Measurements from ENCODE around the gene UBE2K.
"Not testable (repeated sequence)": the region's sequence is repeated elsewhere in the genome, so short reads cannot be mapped to it uniquely, and the experiment has no call there.

UBE2K gene

DNA sequence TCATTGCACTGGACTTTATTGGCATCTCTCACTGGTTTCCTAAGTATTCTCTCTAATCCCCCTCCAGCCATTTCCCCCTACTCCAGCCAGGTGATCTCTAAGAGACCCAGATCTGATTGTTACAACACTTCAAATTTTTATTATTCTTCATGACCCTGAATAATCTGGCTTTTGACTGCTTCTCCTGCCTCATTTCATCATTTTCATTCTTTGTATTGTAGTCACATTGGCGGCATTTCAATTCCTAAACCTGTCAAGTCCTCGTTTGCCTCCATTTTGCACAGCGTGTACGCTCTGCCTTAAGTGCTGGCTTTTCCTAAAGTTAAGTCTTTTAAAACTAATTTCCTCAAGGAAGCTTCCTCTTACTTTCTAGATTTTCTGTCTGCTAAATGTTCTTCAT, 31.6 kb downstream of the UBE2K start:
- no peak for DNase-seq (ENCODE audit: low read depth in 2 of 2)

DNA sequence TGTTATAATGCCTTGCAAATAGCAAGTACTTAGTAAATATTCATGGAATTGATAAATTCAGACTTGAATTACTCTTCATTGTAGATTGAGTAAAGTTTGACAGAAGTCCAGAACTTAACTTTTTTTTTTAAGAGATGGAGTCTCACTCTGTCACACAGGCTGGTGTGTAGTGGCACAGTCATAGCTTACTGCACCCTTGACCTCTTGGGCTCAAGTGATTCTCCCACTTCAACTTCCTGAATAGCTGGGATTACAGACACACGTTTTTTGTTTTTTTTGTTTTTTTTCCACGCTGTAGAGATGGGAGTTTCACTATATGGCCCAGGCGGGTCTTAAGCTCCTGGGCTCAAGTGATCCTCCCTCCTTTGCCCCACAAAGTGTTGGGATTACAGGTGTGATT, 32.1 kb downstream of the UBE2K start:
- no peak for DNase-seq (ENCODE audit: low read depth in 2 of 2)

DNA sequence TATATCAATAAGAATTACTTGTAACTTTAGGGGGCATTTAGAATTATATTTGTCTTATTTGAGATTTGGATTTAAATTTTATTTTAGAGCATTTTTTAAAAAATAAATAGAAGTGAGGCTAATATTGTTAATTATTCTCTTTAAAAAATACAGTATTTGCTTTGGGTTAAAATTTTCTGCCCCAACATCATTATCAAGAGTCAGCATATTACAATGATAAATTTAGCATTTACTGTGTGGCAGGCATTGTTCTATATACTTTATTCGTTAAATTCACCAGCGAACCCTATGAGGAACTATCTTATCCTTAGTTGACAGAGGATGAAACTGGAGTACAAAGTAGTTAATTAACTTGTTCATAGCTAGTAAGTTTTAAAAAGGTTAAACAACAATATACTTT, 34.0 kb downstream of the UBE2K start:
- DNase-seq (ENCODE audit: low read depth in 2 of 2): no peak

DNA sequence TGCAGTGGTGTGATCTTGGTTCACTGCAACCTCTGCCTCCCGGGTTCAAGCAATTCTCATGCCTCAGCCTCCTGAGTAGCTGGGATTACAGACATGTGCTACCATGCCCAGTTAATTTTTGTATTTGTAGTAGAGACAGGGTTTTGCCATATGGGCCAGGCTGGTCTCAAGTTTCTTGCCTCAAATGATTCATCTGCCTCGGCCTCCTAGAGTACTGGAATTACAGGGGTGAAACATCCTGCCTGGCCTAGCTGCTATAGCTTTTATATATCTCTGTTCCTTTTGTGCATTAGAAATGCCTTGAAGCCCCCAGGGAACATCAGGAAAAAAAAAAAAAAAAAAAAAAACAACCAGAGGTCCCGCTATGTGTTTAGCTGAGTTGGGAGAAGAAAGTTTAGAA, 34.8 kb downstream of the UBE2K start:
- no peak for DNase-seq (ENCODE audit: low read depth in 2 of 2)

DNA sequence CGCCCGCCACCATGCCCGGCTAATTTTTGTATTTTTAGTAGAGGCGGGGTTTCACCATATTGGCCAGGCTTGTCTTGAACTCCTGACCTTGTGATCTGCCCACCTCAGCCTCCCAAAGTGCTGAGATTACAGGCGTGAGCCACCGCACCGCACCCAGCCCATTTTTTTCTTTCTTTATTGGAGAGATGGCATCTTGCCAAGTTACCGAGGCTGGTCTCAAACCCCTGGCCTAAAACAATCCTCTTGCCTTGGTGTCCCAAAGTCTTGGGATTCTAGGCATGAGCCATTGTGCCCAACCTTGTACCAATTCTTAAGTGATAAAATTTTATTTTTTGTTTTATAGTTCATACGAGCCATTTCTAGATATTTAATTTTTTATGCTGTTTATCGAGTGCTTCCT, 41.7 kb downstream of the UBE2K start:
- DNase-seq (ENCODE audit: low read depth in 2 of 2): not testable (repeated sequence)

DNA sequence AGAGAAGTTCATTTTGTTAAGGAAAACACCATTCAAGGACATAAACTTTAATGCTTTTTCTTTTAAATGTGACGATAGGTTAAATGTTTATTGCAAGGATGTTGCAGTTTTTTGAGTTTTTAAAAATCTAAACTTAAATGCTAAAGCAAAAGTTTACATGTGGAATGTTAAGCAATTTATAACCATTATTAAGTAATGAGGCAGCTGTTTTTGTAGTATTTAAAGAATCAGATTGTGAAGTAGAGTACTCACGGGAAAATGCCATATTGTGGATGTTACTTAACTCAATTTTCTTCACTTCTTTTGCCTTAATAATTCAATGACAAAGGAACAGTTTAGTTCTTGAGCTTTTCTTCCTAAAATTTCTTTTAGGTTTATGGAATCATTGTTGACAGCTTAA, 43.5 kb downstream of the UBE2K start:
- DNase-seq (ENCODE audit: low read depth in 2 of 2): no peak

DNA sequence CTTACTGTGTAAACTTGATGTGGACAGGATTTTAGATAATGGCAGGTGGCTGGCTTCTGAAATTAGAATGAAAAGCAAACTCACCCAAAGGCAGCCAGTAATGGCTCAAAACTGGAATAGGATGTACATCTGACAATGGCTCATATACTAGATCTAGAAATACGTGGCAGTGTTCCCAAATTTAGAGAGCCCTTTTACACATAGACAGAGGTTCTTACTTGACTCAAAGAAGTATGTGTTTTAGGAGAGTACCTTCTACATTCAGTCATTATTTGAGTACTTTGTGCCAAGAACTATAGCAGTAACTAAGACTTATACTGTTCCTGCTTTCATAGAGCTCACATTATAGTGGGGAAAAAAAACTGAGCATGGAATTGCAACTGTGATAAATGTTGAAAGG, 48.0 kb downstream of the UBE2K start:
- no peak for DNase-seq (ENCODE audit: low read depth in 2 of 2)

DNA sequence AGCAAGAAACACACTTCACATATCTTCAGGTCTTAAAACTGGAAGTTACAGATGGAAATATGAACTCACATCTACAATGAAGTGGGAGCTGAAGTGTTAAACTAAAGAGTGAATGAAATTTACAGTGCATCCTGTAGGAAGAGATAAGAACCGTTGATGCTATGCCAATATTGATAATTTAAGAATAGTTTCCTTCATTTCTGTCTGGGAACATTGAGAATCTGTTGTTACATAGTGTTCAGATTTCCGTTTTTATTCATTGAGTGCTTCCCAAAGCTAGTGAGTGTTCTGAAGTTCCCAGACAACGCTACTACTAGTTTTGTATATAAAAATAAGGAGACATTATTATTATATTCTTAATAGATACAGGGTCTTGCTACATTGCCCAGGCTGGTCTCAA, 52.3 kb downstream of the UBE2K start:
- no peak for DNase-seq (ENCODE audit: low read depth in 2 of 2)

DNA sequence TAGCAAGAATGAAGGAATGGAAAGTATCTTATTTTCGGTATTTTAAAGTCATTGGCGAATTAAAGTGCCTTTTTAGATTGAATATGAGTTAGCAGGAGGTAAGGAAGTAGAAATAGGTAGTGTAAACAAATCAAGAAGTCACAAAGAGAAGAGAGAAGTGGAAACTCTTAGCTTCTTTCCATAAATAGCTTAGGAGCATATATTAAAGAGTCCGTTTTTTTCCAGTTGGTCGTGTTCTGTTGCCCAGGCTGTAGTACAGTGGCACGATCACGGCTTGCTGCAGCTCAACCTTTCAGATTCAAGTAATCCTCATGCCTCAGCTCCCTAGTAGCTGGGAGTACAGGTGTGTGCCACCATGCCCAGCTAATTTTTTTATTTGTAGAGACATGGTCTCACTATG, 56.4 kb downstream of the UBE2K start:
- no peak for DNase-seq (ENCODE audit: low read depth in 2 of 2)

DNA sequence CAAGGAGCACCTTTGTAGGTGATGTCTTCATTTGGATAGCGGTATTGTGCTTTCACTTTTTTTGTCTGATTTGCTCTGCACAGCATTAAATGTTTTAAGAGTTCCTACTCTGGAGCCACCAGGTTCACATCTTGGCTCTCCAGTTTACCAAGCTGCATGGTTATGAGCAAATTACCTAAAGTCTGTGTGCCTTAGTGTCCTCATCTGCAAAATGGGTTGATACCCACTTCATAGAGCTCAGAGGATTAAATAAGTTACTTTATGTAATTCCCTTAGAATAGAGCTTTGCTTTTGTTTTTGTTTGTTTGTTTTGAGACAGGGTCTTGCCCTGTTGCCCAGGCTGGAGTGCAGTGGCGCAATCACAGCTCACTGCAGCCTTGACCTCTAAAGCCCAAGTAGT, 58.2 kb downstream of the UBE2K start:
- no peak for DNase-seq (ENCODE audit: low read depth in 2 of 2)

DNA sequence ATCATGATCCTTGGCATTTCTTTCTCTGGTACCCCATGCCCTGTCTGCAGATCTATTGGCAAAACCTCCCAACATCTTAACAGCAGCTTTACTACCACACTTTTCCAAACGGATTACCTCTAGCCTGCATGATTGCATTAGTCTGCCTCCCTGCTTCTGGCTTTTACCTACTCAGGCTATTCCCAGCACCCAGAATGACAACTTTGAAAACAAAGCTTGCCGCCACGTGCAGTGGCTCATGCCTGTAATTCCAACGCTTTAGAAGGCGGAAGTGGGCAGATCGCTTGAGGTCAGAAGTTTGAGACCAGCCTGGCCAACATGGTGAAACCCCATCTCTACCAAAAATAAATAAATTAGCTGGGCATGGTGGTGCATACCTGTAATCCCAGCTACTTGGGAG, 60.2 kb downstream of the UBE2K start:
- no peak for DNase-seq (ENCODE audit: low read depth in 2 of 2)

DNA sequence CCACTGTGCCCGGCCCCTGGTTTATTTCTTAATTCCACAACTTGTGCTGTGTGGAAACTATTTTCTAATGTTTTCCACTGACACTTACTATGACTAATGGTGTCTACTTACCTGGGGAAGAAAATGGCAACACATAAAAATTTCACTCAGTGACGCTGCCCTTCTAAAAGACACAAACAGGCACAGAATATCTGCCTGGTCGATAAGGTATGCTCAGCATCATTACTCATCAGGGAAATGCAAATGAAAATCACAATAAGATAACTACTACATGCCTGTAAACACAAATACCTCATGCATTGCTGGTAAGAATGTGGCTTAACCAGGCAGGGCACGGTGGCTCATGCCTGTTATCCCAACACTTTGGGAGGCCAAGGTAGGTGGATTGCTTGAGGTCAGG, 61.6 kb downstream of the UBE2K start:
- DNase-seq (ENCODE audit: low read depth in 2 of 2): no peak

DNA sequence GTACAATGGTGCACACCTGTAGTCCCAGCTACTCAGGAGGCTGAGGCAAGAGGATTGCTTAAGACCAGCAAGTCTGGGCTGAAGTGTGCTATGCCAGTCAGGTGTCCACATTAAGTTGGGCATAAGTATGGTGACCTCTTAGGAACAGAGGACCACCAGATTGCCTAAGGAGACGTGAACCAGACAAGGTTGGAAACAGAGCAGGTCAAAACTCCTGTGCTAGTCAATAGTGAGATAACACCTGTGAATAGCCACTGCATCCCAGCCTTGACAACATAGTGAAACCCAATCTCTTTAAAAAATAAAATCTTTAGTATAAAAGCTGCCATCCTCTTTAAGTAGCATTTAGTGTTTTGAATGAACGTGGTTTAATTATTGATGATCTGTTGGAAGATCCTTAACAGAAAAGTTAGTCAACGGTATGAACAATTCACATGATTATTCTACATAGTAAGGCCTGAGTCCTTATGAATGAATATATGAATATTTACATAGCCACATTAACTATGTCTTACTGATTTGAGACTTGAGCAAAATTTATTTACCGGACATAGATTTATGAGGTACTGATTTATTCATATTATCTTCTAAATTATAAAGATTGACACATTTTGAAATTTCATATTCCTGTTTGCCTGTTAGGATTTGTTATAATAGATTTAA, 63.2 kb downstream of the UBE2K start:
- DNase-seq (ENCODE audit: low read depth in 2 of 2): no peak

DNA sequence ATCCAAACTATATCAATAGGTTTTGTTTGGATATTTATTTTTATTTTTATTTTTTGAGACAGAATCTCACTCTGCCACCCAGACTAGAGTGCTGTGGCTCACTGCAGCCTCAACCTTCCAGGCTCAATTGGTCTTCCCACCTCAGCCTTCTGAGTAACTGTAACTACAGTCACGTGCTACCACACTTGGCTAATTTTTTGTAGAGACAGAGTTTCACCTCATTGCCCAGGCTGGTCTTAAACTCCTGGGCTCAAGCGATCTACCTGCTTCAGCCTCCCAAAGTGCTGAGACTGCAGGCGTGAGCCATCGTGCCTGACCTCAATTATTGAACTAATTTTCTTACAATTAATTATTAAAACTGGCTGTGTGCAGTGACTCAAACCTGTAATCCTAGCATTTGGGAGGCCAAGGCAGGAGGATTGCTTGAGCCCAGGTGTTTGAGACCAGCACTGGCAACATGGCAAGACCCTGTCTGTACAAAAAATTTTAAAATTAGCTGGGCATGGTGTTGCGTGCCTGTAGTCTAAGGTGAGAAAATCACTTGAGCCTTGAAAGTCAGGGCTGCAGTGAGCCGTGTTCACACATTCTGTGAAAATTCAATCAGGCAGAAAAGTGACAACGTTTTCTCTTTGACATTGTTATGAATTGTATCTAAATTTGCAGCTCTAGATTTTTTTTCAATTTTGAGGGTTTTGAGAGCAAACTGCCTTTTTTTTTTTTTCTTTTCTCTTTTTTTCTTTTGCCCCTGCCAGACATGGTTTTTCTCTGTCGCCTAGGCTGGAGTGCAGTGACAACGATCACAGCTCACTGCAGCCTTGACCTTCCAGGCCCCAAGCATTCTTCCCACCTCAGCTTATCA, 66.0 kb downstream of the UBE2K start:
- no peak for DNase-seq (ENCODE audit: low read depth in 2 of 2)

DNA sequence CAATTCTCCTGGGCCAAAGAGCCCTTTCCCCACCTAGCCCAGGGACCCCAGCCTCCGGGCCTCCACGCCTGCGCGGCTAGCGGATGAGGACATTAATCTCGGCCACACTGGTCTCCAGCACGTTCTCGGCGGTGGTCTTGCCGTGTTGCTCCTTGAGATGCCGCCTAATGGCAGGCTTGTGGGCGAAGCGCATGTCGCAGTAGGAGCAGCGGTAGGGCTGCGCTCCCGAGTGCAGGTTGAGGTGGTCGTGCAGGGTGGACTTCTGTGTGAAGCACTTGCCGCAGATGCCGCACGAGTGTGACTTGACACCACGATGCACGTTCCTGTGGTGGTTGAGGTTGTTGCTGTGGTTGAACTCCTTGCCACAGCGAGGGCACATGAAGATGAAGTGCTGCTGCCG, 72.1 kb downstream of the UBE2K start:
- no peak for DNase-seq (ENCODE audit: low read depth in 2 of 2)

DNA sequence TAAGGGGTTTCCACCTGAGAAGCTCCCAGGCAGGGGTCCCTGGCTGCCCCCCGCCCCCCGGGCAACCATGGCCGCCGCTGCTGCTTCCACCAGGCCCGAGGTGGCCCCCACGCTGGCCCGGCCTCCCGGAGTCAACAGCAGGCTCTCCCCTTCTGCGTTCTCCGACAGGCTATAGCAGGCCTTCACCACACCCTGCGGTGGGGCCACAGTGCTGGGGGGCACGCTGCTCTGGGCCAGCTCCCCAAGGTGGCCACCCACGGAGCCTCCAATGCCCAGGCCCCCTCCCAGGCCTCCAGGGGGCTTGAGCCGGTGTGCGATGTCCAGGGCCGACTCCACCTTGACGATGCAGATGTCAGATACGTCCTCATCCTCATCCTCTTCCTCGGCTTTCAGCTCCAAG, 72.5 kb downstream of the UBE2K start:
- no peak for DNase-seq (ENCODE audit: low read depth in 2 of 2)

DNA sequence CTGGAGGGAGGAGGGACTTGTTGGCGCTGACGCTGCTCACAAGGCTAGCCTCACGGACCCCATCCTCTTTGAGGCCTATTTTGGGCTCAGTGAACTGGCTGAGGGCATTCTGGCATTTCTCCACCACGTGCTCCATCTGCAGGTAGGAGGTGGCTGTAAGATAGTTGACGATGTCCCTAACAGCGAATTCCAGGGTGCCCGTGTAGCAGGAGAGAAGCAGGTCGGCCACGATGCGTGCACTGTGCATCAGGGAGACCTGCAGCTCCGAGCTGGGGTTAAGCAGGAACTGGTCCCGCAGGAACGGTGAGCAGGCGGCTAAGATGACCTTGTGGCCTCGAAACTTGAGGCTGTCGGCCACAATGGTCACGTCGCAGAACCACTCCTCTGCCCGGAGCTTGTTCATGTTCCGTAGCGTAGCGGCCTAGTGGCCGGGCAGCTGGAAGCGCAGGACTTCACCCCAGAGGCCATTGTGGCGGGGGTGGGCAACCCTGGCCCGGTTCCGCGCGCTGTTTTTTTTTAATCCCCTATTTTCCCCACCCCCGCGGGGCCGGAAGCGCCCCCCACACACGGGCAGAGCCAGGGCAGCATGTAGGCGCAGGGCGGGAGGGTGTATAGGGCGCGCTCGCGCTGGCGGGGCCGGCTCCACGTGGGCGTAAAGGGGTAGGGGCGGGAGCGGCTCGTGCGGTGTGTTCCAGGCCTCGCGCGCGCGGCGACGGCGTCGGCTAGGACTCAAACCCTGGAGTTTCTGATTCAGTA, 73.2 kb downstream of the UBE2K start:
- DNase-seq (ENCODE audit: low read depth in 2 of 2): no peak

DNA sequence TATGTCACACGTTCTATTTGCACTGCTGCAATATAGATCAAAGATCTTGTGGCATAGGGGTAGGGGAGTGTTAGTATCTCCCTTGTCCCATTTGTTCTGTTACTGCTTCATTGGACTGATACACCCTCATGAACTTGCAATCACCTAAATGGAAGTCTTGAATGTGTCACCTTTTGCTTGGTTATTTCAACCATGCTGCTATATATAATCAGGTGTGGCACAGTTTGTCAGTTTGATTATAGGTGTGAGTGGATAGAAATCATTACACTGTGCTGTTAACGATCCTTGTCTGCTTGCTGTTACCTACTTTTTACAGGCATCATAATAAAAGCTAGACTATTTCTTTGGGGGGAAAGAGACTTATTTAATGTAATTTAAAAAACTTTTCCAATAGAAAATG, 84.1 kb downstream of the UBE2K start:
- not testable (repeated sequence) for DNase-seq (ENCODE audit: low read depth in 2 of 2)

DNA sequence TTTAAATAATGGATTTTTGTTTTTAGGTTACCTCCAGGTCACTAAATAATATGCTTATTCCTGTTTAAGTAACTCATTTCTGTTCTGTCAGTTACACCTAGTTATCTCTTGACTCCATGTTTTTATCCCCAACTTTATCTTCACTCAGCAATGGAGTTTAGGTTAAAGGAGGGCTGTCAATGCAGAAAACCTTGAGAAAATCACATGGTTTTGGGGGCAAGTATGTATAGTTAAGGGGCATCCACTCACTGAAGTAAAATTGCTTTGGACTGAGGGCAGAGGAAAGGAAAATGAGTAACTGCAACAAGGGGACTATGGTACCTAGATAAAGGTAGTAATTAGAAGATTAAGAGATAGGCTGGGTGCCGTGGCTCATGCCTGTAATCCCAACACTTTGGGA, 87.1 kb downstream of the UBE2K start:
- DNase-seq (ENCODE audit: low read depth in 2 of 2): no peak

DNA sequence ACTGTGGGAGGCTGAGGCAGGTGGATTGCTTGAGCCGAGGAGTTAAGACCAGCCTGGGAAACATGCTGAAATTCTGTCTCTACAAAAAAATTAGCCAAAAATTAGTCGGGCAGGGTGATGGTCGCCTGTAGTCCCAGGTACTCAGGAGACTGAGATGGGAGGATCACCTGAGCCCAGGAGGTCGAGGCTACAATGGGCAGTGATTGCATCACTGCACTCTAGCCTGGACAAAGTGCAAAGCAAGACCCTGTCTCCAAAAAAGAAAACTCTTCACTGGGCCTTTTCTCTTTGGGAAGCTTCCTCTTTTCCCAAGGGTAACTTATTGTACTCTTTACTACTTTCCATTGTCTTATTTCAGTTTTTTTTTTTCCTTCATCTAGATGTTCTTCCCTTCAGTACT, 88.9 kb downstream of the UBE2K start:
- no peak for DNase-seq (ENCODE audit: low read depth in 2 of 2)

DNA sequence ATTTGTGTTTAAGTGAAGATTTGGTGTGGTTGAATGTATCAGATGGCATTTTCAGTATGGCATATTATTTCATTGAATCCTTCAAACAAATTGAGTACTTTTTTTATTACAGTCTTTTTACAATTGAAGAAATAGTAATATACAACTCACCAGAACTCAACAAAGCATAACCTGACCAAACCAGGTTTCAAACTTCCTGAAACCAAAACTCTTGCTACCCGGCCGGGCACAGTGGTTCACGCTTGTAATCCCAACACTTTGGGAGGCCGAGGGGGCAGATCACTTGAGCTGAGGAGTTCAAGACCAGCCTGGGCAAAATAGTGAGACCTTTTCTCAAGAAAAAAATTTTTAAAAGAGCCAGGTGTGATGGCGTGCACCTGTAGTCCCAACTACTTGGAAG, 94.2 kb downstream of the UBE2K start:
- no peak for DNase-seq (ENCODE audit: low read depth in 2 of 2)

DNA sequence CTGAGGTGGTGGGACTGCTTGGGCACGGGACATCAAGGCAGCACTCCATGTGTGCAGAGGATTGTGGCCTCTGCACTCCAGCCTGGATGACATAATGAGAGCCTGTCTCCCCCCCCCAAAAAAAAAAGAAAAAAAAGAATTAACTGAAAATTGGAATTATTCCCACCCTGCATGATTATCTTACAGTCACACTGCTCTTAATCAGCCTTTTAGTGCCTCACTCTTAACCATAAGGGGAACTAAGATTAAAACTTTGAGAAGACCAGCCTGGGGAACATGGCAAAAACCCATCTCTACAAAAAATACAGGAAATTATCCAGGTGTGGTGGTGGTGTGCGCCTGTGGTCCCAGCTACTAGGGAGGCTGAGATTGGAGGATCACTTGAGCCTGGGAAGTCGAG, 94.6 kb downstream of the UBE2K start:
- DNase-seq (ENCODE audit: low read depth in 2 of 2): no peak

DNA sequence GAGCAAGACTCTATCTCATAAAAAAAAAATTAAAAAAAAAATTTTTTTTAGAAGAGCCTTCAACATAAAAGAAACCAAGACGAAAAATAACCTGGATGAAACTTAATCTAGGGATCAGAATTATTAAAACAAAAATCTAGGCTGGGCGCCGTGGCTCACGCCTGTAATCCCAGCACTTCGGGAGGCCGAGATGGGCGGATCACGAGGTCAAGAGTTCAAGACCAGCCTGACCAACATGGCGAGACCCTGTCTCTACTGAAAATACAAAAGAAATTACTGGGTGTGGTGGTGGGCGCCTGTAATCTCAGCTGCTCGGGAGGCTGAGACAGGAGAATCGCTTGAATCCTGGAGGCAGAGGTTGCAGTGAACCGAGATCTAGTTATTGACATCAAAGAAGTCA, 95.0 kb downstream of the UBE2K start:
- DNase-seq (ENCODE audit: low read depth in 2 of 2): not testable (repeated sequence)
